HL-60/S4 treated with phorbol 12-myristate 13-acetate at 8.2 ng/mL for 4 days and 3 days (cell line): Measurements from ENCODE around the gene PPY.

Experiments
- in situ Hi-C: fragments of 300-500 bp; cut with MboI; formaldehyde crosslinking; loops from 2 replicates; pipeline ENCODE4 v1.15.0; 2022; ENCODE audit warnings: low sequenced_read_pairs

The PPY gene

GRCh38 chr17:43935204-43935925, 6.9 kb downstream of the PPY start:
- in situ Hi-C loops, result loop anchor here (25.0 kb wide), 1 partner anchor 227 kb away; the partner anchor contains the start of gene ASB16

- in situ Hi-C loops, result loop anchor here (25.0 kb wide), 1 partner anchor 229 kb away; the partner anchor contains the start of gene ASB16
These were observed 9.4 kb downstream of the PPY start for GRCh38 chr17:43932923-43933322.

GRCh38 chr17:43932357-43932756, 9.9 kb downstream of the PPY start:
- in situ Hi-C loops, result loop anchor here (25.0 kb wide), 1 partner anchor 230 kb away; the partner anchor contains the start of gene ASB16

GRCh38 chr17:43931062-43931571, 11.2 kb downstream of the PPY start:
- in situ Hi-C loops, result loop anchor here (25.0 kb wide), 1 partner anchor 231 kb away; the partner anchor contains the start of gene ASB16

- in situ Hi-C loops, result loop anchor here (25.0 kb wide), 1 partner anchor 234 kb away; the partner anchor contains the start of gene ASB16
These were observed 13.7 kb downstream of the PPY start for GRCh38 chr17:43928609-43929008.

GRCh38 chr17:43927929-43928328, 14.3 kb downstream of the PPY start:
- in situ Hi-C loops, result loop anchor here (25.0 kb wide), 1 partner anchor 234 kb away; the partner anchor contains the start of gene ASB16

- in situ Hi-C loops, result loop anchor here (25.0 kb wide), 1 partner anchor 235 kb away; the partner anchor contains the start of gene ASB16
These were observed 15.0 kb downstream of the PPY start for GRCh38 chr17:43927060-43927864.

GRCh38 chr17:43924558-43924957, 17.7 kb downstream of the PPY start:
- in situ Hi-C loops, result no loop called here

- in situ Hi-C loops, result no loop called here
These were observed 21.7 kb downstream of the PPY start for GRCh38 chr17:43920500-43921095.

- in situ Hi-C loops, result no loop called here
These were observed 24.3 kb downstream of the PPY start for GRCh38 chr17:43918026-43918389.

- in situ Hi-C loops, result no loop called here
These were observed 24.8 kb downstream of the PPY start for GRCh38 chr17:43917348-43918025.

GRCh38 chr17:43917016-43917347, 25.3 kb downstream of the PPY start:
- in situ Hi-C loops, result no loop called here

- in situ Hi-C loops, result no loop called here
These were observed 25.9 kb downstream of the PPY start for GRCh38 chr17:43916385-43916784.

GRCh38 chr17:43915559-43915958, 26.7 kb downstream of the PPY start:
- in situ Hi-C loops, result no loop called here

GRCh38 chr17:43914451-43914850, 27.8 kb downstream of the PPY start:
- in situ Hi-C loops, result no loop called here

- in situ Hi-C loops, result no loop called here
These were observed 28.7 kb downstream of the PPY start for GRCh38 chr17:43913584-43913983.

- in situ Hi-C loops, result no loop called here
These were observed 29.5 kb downstream of the PPY start for GRCh38 chr17:43912635-43913304.

- in situ Hi-C loops, result no loop called here
These were observed 30.4 kb downstream of the PPY start for GRCh38 chr17:43911904-43912303.

- in situ Hi-C loops, result no loop called here
These were observed 32.6 kb downstream of the PPY start for GRCh38 chr17:43909537-43910231.
